OCI-LY3 (cell line): ENCODE results near the gene CLMN.
A peak's percentile ranks its signal among the peaks of the same experiment; 100 is the strongest.

Experiments
- H2AFZ ChIP-seq: fragments of 200-600, 300-600 bp; shearing (Covaris generic); 2 replicates; pipeline ENCODE4 v1.6.0; 2014; ENCODE audit warnings: antibody characterized with exemption, low read depth, low read length
- H3K27ac ChIP-seq: fragments of 200-600, 300-600 bp; sonication (generic); 2 replicates; pipeline ENCODE4 v1.5.1; 2014; ENCODE audit warnings: mild to moderate bottlenecking, low read length, moderate library complexity, mixed read lengths
- H3K27me3 ChIP-seq: fragments of 200-600, 300-600 bp; sonication (generic); 2 replicates; pipeline ENCODE4 v1.6.1; 2014; ENCODE audit warnings: low read depth, low read length, mixed read lengths
- H3K36me3 ChIP-seq: fragments of 200-600, 300-600 bp; sonication (generic); replicated peaks from 2 replicates; pipeline ENCODE3; 2014; ENCODE audit warnings: low read depth, low read length, mixed read lengths
- H3K4me1 ChIP-seq: fragments of 300-600, 200-600 bp; sonication (generic); 2 replicates; pipeline ENCODE4 v1.6.1; 2014; ENCODE audit warnings: low read length, mixed read lengths
- H3K4me2 ChIP-seq: fragments of 200-600, 300-600 bp; sonication (generic); 2 replicates; pipeline ENCODE4 v1.6.1; 2014; ENCODE audit warnings: low read length, mixed read lengths
- H3K4me3 ChIP-seq: fragments of 300-600, 200-600 bp; sonication (generic); 2 replicates; pipeline ENCODE4 v1.5.1; 2014; ENCODE audit warnings: antibody characterized with exemption, mild to moderate bottlenecking, low read length, moderate library complexity
- H3K79me2 ChIP-seq: fragments of 300-600, 200-600 bp; shearing (Covaris generic); 2 replicates; pipeline ENCODE4 v1.6.1; 2014; ENCODE audit warnings: mild to moderate bottlenecking, low read length, mixed read lengths
- H3K9ac ChIP-seq: fragments of 300-600, 200-600 bp; shearing (Covaris generic); 2 replicates; pipeline ENCODE4 v1.6.0; 2014; ENCODE audit warnings: mild to moderate bottlenecking, low read length, moderate library complexity
- H3K9me3 ChIP-seq: fragments of 200-600, 300-600 bp; shearing (Covaris generic); 2 replicates; pipeline ENCODE4 v1.6.1; 2014; ENCODE audit warnings: low read length, mixed read lengths; ENCODE audit not compliant: insufficient read depth
- H4K20me1 ChIP-seq: fragments of 200-600, 300-600 bp; sonication (generic); 2 replicates; pipeline ENCODE4 v1.6.1; 2016; ENCODE audit warnings: low read length, mixed read lengths; ENCODE audit not compliant: insufficient read depth
- EZH2phosphoT487 ChIP-seq: fragments of 200-600 bp; shearing (Covaris generic); IDR thresholded peaks from 2 replicates; pipeline ENCODE4 v1.6.1; 2018; ENCODE audit warnings: antibody characterized with exemption, mixed run types, low read depth
- TF ChIP-seq, protein P1 (sequence below): fragments of 200-600, 300-600 bp; sonication (generic); IDR thresholded peaks from 2 replicates; pipeline ENCODE4 v1.5.1; 2014; ENCODE audit warnings: antibody characterized with exemption, low read length, low read depth

The CLMN gene

DNA sequence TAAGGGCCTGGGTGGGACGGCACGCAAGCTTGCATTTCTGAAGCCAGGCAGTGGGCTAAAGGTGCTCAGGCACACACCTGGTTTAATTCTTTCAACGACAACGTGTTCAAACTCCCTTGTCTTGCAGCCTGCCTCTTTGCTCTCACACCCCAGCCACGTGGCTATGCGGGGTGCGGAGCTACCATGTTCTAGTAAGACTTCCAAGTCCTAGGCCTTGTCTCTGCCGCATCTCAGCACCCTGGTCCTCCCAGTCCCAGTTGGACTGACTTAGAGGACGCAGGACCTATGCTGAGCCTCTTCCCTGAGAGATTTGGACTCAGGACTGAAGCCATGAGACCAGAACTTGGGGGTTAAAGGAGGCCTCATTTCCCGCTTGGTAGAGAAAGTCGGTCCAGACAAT lies 62.2 kb downstream of the CLMN start:
- Histone ChIP-seq H3K79me2 (no peaks in the 10 kb centered on the region), H4K20me1 (no peaks in the 10 kb centered on the region), H2AFZ (no peak overlapping the region), H3K4me3 (no peak overlapping the region), H3K27me3 (no peaks in the 10 kb centered on the region), H3K9me3 (no peaks in the 10 kb centered on the region), H3K36me3 (no peaks in the 10 kb centered on the region), H3K4me1 (peaks cover 34% of the 10 kb centered on the region), H3K4me2 (no peak overlapping the region), H3K27ac (no peak overlapping the region), H3K9ac (no peak overlapping the region)
- TF ChIP-seq, protein P1, sequence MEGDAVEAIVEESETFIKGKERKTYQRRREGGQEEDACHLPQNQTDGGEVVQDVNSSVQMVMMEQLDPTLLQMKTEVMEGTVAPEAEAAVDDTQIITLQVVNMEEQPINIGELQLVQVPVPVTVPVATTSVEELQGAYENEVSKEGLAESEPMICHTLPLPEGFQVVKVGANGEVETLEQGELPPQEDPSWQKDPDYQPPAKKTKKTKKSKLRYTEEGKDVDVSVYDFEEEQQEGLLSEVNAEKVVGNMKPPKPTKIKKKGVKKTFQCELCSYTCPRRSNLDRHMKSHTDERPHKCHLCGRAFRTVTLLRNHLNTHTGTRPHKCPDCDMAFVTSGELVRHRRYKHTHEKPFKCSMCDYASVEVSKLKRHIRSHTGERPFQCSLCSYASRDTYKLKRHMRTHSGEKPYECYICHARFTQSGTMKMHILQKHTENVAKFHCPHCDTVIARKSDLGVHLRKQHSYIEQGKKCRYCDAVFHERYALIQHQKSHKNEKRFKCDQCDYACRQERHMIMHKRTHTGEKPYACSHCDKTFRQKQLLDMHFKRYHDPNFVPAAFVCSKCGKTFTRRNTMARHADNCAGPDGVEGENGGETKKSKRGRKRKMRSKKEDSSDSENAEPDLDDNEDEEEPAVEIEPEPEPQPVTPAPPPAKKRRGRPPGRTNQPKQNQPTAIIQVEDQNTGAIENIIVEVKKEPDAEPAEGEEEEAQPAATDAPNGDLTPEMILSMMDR = no peak
- TF ChIP-seq EZH2phosphoT487 = no peak

DNA sequence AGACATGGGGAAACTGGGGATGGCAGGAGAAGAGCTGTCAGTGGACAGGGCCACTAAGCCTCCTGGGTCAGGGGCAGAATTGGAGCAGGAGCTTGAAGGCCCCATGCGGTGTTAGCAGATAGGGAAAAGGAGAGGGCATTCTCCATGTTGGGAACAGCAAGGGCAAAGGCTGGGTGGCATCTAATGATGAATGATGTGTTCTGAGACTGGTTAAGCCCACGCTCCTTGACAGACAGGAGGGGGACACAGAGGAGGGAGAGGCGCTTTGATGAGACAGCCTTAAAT lies 63.0 kb downstream of the CLMN start:
- Histone ChIP-seq H3K27me3 (no peaks in the 10 kb centered on the region), H3K9me3 (no peaks in the 10 kb centered on the region), H3K36me3 (no peaks in the 10 kb centered on the region), H3K4me1 (peaks cover 34% of the 10 kb centered on the region), H4K20me1 (no peaks in the 10 kb centered on the region), H3K27ac (no peak overlapping the region), H3K4me3 (no peak overlapping the region), H3K4me2 (no peak overlapping the region), H3K9ac (no peak overlapping the region), H3K79me2 (no peaks in the 10 kb centered on the region), H2AFZ (no peak overlapping the region)
- TF ChIP-seq EZH2phosphoT487 = no peak
- TF ChIP-seq, protein P1 = no peak

- no peak overlapping the region for H2AFZ ChIP-seq
- no peak overlapping the region for H3K27ac ChIP-seq
- no peaks in the 10 kb centered on the region for H3K9me3 ChIP-seq
- H3K4me2 ChIP-seq = peak overlapping the region; percentile 79
- no peaks in the 10 kb centered on the region for H3K79me2 ChIP-seq
- no peak overlapping the region for H3K9ac ChIP-seq
- H4K20me1 ChIP-seq = no peaks in the 10 kb centered on the region
- no peaks in the 10 kb centered on the region for H3K36me3 ChIP-seq
- no peak overlapping the region for H3K4me3 ChIP-seq
- peaks cover 34% of the 10 kb centered on the region for H3K4me1 ChIP-seq
- H3K27me3 ChIP-seq = peaks cover 1% of the 10 kb centered on the region; the same call in 1 of the 2 replicates
- TF ChIP-seq, protein P1 = no peak
- TF ChIP-seq EZH2phosphoT487 = no peak
Observed at GRCh38 chr14:95256002-95256775, 63.5 kb downstream of the CLMN start.

DNA sequence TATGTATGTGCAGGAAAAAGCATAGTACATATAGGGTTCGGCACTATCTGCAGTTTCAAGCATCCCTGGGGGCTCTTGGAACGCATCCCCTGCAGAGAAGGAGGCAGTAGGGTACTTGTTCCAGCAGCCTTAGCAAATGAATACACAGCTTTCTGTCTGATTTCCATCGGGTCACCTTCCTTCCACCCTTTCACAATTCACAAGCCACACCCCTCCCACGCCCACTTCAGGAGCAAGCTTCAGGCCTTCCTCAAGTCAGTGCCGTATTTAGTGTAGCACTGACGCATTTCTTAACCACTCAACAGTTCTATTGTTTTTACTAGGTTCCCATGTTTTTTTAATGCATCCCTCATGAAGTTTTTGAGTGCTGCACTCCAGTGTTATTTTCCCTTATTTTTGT lies 64.2 kb downstream of the CLMN start:
- Histone ChIP-seq H3K4me3 (peak overlapping the region; percentile 69), H3K79me2 (no peaks in the 10 kb centered on the region)

More for the DNA sequence above, 64.2 kb downstream of the CLMN start:
- Histone ChIP-seq H3K36me3 (no peaks in the 10 kb centered on the region), H3K4me2 (peak overlapping the region; percentile 79), H3K27me3 (peaks cover 8% of the 10 kb centered on the region), H3K4me1 (peaks cover 34% of the 10 kb centered on the region), H2AFZ (no peak overlapping the region), H4K20me1 (no peaks in the 10 kb centered on the region), H3K9me3 (no peaks in the 10 kb centered on the region), H3K27ac (no peak overlapping the region), H3K9ac (no peak overlapping the region)
- no peak for TF ChIP-seq EZH2phosphoT487
- TF ChIP-seq, protein P1 = no peak
